Omental fat pad (tissue), 4 donors: ENCODE measurements around the gene PSME3IP1. TPM values are rescaled to one million over a fixed set of nuclear protein-coding genes. Genes with fewer than 3 reads are reported as not detected.
A peak's percentile ranks its signal among the peaks of the same experiment; 100 is the strongest.

Experiments used
- ATAC-seq: fragments of 150-250 bp; one replicate; pipeline ENCODE4 v1.9.1; 2016; ENCODE audit warnings: mild to moderate bottlenecking, moderate library complexity; ENCODE audit not compliant: low FRiP score
- DNase-seq: peaks from one replicate; pipeline ENCODE4 v3.0.0-alpha.2; 2019; ENCODE audit warnings: low spot score
- total RNA-seq, 4 donors: library from RNA; depleted of rRNA; stranded (reverse); fragments of >200 nt; gene quantifications; one replicate each; pipeline ENCODE4 v1.1.0, GENCODE V29; 2016
- TF ChIP-seq, protein P1 (sequence below), 3 donors: fragments of 450-650 bp; IDR thresholded peaks; one replicate each; pipeline ENCODE4 v1.5.1; 2016 to 2017; ENCODE audit warnings: antibody characterized with exemption in 3 of 3, mild to moderate bottlenecking in 3 of 3, moderate library complexity in 2 of 3

Gene PSME3IP1
- total RNA-seq, 4 donors from 2014 or later: 47.1 to 62.6 (median 54.5) TPM

GRCh38 chr16:57123974-57124674 lies 61.7 kb downstream of the PSME3IP1 start:
- no peak for ATAC-seq
- TF ChIP-seq, protein P1, sequence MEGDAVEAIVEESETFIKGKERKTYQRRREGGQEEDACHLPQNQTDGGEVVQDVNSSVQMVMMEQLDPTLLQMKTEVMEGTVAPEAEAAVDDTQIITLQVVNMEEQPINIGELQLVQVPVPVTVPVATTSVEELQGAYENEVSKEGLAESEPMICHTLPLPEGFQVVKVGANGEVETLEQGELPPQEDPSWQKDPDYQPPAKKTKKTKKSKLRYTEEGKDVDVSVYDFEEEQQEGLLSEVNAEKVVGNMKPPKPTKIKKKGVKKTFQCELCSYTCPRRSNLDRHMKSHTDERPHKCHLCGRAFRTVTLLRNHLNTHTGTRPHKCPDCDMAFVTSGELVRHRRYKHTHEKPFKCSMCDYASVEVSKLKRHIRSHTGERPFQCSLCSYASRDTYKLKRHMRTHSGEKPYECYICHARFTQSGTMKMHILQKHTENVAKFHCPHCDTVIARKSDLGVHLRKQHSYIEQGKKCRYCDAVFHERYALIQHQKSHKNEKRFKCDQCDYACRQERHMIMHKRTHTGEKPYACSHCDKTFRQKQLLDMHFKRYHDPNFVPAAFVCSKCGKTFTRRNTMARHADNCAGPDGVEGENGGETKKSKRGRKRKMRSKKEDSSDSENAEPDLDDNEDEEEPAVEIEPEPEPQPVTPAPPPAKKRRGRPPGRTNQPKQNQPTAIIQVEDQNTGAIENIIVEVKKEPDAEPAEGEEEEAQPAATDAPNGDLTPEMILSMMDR (IDR thresholded peaks at IDR 0.05): no peak
- no peak for DNase-seq

DNA sequence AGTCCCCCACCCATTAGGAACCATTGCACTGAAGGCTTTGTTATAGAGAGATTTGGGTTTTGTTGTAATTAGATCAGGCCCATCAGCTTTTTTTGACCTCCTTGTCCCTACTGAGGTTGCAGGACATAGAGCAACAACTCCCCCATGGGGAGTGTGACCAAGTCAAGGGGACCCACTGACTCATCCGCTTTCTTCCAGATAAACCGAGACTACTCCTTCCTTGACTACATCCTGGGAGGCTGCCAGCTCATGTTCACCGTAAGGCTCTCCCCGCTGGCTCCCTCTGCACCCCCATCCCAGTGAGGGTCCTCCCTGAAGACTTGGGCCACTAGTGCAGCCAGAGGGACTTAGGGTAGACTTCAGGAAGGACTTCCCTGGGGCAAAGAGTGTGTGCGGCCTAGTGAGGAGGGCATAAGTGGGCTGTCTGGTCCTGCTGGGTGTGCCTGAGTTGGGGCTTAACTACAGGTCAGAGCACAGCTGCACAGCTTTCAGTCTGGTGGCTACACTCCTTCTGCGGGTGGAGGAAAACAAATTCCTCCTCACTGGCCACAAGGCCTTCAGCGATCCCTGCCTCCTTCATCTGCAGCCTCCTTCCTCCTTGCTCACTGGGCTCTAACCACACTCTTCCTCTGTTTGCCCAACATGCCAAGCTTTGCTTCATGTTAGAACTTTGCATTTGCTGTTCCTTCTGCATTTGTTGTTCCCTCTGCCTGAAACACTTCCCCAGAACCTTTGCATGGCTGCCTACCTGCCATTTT lies 62.4 kb downstream of the PSME3IP1 start:
- no peak for ATAC-seq
- TF ChIP-seq, protein P1 (IDR thresholded peaks at IDR 0.05): no peak

GRCh38 chr16:57118461-57119084 lies 67.3 kb downstream of the PSME3IP1 start:
- ATAC-seq: no peak
- DNase-seq: no peak
- TF ChIP-seq, protein P1 (IDR thresholded peaks at IDR 0.05): no peak

More for the DNA sequence above, 62.4 kb downstream of the PSME3IP1 start:
- no peak for DNase-seq

DNA sequence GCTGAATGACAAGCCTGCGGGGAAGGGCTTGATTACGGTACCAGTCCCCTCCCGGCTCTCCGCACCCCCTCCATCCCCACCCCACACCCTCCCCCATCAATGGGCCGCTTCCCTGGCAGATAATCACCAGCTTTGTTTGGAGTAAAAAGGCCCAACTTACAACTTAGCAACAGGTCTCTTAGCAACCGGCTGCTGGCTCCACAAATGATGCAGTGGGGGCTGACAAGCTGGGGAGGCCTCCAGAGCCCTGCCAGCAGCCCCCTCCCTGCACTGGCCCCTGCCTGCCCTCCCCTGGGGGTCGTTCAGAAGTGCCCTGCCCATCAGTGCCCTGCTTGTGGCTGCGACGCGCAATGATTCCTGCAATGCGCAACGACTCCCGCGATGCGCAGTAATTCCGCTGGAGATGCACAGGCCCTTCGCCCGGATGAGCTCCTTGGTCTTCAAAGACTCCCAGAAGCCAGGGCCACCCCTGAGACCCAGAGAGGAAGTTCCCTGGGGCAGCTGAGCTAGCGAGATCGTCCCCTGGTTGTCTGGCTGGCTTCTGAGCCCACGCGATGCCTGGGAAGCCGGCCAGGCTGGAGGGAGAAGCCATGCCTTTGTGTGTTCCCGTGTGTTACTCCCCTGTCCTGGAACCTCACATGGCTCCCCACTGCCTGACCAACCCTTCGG lies 70.2 kb downstream of the PSME3IP1 start:
- no peak for DNase-seq
- TF ChIP-seq, protein P1 (IDR thresholded peaks at IDR 0.05): no peak
- peak; percentile 10 for ATAC-seq

- peak; percentile 24 for ATAC-seq
Measured at GRCh38 chr16:57115168-57115513, 70.7 kb downstream of the PSME3IP1 start.

GRCh38 chr16:57113664-57114063 lies 72.2 kb downstream of the PSME3IP1 start:
- no peak for DNase-seq
- TF ChIP-seq, protein P1 (IDR thresholded peaks at IDR 0.05): no peak
- ATAC-seq: no peak

More at GRCh38 chr16:57115168-57115513, 70.7 kb downstream of the PSME3IP1 start:
- DNase-seq: no peak
- TF ChIP-seq, protein P1 (IDR thresholded peaks at IDR 0.05): no peak
